Neural cell (in vitro differentiated cells): Measurements from ENCODE around the gene COL15A1.

Experiments used
- EZH2 ChIP-seq: fragments of 200-600, 300-800 bp; shearing (Covaris generic), sonication (generic); IDR thresholded peaks from 2 replicates; pipeline ENCODE4 v1.6.1; 2014; ENCODE audit warnings: antibody characterized with exemption, low read length, borderline replicate concordance, mild to moderate bottlenecking; ENCODE audit not compliant: insufficient read depth, poor library complexity, severe bottlenecking
- POLR2AphosphoS5 ChIP-seq: IDR thresholded peaks from 2 replicates; pipeline ENCODE4 v1.6.1; 2012
- RAD21 ChIP-seq: fragments of 450-650 bp; conservative IDR thresholded peaks from 2 replicates; pipeline ENCODE4 v1.6.1; 2014; ENCODE audit warnings: antibody characterized with exemption, mild to moderate bottlenecking, moderate library complexity
- TF ChIP-seq, protein P1 (sequence below): fragments of 450-650 bp; IDR thresholded peaks from 2 replicates; pipeline ENCODE4 v1.5.1; 2014; ENCODE audit warnings: antibody characterized with exemption, mild to moderate bottlenecking, moderate library complexity; ENCODE audit not compliant: poor library complexity, severe bottlenecking
- TF ChIP-seq, protein P2 (sequence below): IDR thresholded peaks from 2 replicates; pipeline ENCODE4 v1.6.1; 2012; ENCODE audit warnings: borderline replicate concordance

- TF ChIP-seq, protein P1, sequence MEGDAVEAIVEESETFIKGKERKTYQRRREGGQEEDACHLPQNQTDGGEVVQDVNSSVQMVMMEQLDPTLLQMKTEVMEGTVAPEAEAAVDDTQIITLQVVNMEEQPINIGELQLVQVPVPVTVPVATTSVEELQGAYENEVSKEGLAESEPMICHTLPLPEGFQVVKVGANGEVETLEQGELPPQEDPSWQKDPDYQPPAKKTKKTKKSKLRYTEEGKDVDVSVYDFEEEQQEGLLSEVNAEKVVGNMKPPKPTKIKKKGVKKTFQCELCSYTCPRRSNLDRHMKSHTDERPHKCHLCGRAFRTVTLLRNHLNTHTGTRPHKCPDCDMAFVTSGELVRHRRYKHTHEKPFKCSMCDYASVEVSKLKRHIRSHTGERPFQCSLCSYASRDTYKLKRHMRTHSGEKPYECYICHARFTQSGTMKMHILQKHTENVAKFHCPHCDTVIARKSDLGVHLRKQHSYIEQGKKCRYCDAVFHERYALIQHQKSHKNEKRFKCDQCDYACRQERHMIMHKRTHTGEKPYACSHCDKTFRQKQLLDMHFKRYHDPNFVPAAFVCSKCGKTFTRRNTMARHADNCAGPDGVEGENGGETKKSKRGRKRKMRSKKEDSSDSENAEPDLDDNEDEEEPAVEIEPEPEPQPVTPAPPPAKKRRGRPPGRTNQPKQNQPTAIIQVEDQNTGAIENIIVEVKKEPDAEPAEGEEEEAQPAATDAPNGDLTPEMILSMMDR: no peak
- TF ChIP-seq EZH2 (no peak), POLR2AphosphoS5 (no peak), RAD21 (no peak)
- TF ChIP-seq, protein P2, sequence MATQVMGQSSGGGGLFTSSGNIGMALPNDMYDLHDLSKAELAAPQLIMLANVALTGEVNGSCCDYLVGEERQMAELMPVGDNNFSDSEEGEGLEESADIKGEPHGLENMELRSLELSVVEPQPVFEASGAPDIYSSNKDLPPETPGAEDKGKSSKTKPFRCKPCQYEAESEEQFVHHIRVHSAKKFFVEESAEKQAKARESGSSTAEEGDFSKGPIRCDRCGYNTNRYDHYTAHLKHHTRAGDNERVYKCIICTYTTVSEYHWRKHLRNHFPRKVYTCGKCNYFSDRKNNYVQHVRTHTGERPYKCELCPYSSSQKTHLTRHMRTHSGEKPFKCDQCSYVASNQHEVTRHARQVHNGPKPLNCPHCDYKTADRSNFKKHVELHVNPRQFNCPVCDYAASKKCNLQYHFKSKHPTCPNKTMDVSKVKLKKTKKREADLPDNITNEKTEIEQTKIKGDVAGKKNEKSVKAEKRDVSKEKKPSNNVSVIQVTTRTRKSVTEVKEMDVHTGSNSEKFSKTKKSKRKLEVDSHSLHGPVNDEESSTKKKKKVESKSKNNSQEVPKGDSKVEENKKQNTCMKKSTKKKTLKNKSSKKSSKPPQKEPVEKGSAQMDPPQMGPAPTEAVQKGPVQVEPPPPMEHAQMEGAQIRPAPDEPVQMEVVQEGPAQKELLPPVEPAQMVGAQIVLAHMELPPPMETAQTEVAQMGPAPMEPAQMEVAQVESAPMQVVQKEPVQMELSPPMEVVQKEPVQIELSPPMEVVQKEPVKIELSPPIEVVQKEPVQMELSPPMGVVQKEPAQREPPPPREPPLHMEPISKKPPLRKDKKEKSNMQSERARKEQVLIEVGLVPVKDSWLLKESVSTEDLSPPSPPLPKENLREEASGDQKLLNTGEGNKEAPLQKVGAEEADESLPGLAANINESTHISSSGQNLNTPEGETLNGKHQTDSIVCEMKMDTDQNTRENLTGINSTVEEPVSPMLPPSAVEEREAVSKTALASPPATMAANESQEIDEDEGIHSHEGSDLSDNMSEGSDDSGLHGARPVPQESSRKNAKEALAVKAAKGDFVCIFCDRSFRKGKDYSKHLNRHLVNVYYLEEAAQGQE: no peak
These were observed 115.5 kb downstream of the COL15A1 start for GRCh38 chr9:99058964-99059921.
